HUES64 (cell line): ENCODE measurements around the gene SHB.

Experiments
- H3K27ac ChIP-seq: 2 replicates; pipeline ENCODE4 v1.7.0; 2013; ENCODE audit warnings: low read depth, low read length, inconsistent platforms
- H3K27me3 ChIP-seq: 2 replicates; pipeline ENCODE4 v1.6.1; 2013; ENCODE audit warnings: mild to moderate bottlenecking, low read length; ENCODE audit not compliant: insufficient read depth
- H3K36me3 ChIP-seq: 2 replicates; pipeline ENCODE4 v1.6.1; 2013; ENCODE audit warnings: mild to moderate bottlenecking, low read length; ENCODE audit not compliant: insufficient read depth
- H3K4me1 ChIP-seq: 2 replicates; pipeline ENCODE4 v1.6.1; 2013; ENCODE audit warnings: mild to moderate bottlenecking, low read length, moderate library complexity; ENCODE audit not compliant: insufficient read depth
- H3K4me3 ChIP-seq: 2 replicates; pipeline ENCODE4 v1.5.1; 2013; ENCODE audit warnings: mild to moderate bottlenecking, low read length, moderate library complexity
- H3K9ac ChIP-seq: 2 replicates; pipeline ENCODE4 v1.6.1; 2013; ENCODE audit warnings: mild to moderate bottlenecking, low read depth, low read length
- H3K9me3 ChIP-seq: 2 replicates; pipeline ENCODE4 v1.6.1; 2013; ENCODE audit warnings: low read depth, low read length; ENCODE audit not compliant: insufficient read depth
- WGBS: fragments of 150-250, 120-280 bp; methylation state at CpG from one replicate; pipeline ENCODE4 v1.1.7; 2013; ENCODE audit warnings: missing lambda C conversion rate; 5-methylcytosine and 5-hydroxymethylcytosine counted together

Gene SHB

DNA sequence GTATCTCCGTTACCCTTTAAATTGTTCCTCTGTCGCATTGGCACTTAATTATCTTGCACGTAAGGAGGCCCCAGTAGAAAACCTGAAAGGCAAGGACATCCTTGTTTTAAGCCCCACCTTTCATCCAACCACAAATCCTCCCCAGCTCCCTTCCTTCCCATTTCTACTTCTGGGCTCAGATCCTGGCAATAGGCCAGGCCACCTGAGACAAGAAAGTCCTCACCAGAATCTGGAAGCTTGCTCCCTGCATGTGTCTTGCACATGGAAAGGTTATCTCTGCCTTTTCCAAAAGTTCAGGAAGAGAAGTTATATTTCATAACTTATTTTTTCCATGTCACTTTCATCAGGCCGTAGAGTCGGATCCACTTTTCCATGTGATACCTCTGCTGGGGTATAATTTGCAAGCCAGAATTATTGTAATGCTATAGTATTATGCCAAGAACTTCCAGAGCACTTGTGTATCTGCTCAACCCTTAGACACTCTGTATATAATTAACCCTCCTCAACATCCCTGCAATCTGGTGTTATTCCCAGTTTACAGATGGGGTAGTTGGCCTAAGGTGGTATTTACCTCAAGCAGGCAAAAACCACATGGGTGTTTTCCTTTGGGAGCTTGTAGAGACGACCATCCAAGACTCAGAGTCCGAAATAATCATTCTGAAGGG, 2.6 kb upstream of the SHB start:
- Histone ChIP-seq H3K27ac (no peak overlapping the region), H3K9ac (no peak overlapping the region), H3K4me3 (no peak overlapping the region), H3K27me3 (peaks cover 15% of the 10 kb centered on the region), H3K36me3 (no peaks in the 10 kb centered on the region), H3K9me3 (no peaks in the 10 kb centered on the region), H3K4me1 (0 out of 2 replicates have a peak, but pooled peaks cover 2% of the 10 kb centered on the region)
- WGBS, result 92% methylated on average over 5 of the region's 7 CpGs

DNA sequence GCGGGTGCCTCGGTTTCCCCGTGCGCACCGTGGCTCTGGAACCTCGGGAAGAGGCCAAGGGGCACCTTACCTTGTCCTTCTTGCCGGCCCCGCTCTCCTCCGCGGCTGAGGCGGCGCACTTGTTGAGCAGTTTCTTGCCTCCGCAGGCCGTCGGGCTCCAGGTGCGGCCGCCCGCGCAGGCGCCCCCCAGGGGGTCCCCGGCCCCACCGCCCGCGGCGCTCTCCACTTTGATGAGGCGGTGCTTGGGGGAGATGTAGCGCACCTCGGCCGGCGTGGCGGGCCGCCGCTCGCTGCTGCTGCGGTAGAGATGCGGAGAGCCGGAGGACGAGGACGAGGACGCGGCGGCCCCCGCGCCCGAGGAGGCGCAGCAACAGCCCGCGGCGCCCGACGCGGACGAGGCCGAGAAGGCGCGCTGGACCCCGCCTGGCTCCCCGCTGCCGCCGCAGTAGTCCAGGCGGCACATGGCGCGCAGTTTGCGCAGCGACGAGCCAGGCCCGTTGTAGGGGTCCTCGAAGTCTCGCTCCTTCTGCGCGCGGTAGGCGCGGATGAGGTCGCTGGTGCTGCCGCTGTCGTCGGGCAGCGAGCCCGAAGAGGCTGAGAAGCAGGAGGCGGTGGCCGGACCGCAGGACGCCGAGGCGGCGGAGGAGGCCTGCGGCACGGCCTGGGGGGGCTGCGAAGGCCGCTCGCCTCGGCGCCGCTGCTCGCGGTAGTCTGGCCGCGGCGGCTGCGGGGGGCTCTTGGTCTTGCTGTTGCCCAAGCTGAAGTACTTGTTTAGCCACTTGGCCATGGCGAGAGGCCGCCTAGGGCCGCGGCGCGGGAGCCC, 957 bp downstream of the SHB start:
- peak overlapping the region; percentile 70 for H3K9ac ChIP-seq
- WGBS, result under 1% methylated on average over 107 of the region's 107 CpGs

DNA sequence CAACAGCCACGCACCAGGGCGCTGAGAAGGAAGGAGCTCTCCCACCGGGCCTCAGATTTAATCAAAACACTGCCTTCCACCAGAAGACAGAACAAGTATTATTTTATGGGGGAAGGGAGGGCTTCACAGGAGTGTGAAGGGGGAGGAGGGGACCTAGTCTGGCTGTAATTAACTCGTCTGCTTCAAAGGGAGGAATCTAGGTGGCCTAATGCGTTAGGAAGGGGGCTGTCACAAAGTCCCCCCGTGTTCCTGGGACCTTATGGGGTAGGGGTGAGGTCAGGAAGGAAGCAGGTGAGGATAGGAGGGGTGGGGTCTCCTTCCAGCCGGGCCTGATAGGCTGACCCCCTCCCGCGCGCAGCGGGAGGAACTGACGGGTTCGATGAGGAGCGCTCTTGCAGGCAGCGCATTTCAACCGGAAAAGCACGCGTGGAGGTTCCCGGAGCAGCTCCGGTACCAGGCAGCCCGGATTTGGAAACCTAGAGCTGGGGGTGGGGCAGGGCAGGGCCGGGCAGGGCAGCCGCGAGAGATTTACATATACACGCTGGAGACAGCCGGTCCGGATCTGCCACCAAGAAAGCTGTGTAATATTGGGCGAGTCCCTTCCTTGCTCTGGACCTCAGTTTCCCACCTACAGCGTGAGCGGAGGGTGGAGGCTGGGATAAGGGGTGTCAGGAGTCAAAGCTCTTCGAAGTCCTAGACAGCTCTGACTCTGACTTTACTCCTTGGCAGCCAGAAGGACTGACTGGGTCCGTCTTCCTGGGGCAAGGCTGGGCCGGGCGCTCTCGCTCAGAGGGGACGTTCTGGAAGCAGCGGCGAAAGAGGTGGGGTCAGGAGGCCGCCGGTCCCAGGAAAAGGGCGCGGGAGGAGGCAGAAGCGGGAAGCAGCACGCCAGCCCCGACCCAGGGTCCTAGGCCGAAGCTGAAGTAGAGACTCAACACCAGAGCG, 1.8 kb downstream of the SHB start:
- H3K27ac ChIP-seq, result no peak overlapping the region
- peaks cover 34% of the 10 kb centered on the region for H3K4me1 ChIP-seq
- peak overlapping the region; percentile 88 for H3K4me3 ChIP-seq
- H3K27me3 ChIP-seq, result peaks cover 15% of the 10 kb centered on the region
- H3K9me3 ChIP-seq, result no peaks in the 10 kb centered on the region
- H3K36me3 ChIP-seq, result no peaks in the 10 kb centered on the region
- WGBS, result under 1% methylated on average over 44 of the region's 47 CpGs
- H3K9ac ChIP-seq, result peak overlapping the region; percentile 70; the same call in 1 of the 2 replicates

More for the DNA sequence above, 957 bp downstream of the SHB start:
- Histone ChIP-seq H3K4me3 (peak overlapping the region; percentile 88), H3K27ac (no peak overlapping the region), H3K4me1 (peaks cover 26% of the 10 kb centered on the region), H3K36me3 (no peaks in the 10 kb centered on the region), H3K27me3 (peaks cover 15% of the 10 kb centered on the region), H3K9me3 (no peaks in the 10 kb centered on the region)

DNA sequence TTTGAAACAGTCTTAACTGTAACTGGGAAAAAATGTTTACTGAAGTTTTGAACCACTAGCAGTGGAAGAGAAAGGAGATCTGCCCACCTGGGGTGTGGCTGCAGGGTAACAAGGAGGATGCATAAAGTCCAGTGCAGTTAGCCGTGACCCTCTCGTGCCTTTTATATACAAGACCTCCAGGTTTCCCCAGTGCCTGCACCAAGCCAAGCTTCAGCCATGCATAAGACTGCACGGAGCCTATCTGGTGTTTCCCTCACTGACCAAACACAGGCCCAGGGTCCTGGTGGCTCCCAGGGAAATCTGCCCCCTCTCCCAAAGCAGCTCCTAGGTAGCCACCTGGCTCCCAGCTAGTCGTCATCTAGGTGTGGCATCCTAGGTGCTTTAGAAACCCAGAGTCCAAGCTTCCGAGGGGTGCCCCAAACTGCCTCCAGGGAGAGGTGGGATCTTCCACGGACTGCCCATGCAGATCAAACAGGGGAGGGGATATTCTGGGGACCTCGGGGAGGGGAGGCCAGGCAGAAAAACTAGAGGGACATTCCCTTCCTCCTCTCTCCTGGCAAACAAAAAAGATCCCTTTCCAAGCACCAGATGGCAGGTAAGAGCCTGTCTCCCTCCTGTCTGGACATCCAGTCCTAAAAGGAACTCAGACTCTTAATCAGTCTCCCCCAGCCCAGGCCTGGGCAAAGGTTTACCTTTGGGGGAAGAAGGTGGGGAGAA, 2.7 kb downstream of the SHB start:
- peaks cover 15% of the 10 kb centered on the region for H3K27me3 ChIP-seq
- 60% methylated on average over 6 of the region's 7 CpGs for WGBS
- H3K4me1 ChIP-seq, result peaks cover 34% of the 10 kb centered on the region
- H3K36me3 ChIP-seq, result no peaks in the 10 kb centered on the region
- peak overlapping the region; percentile 88 for H3K4me3 ChIP-seq
- H3K9me3 ChIP-seq, result no peaks in the 10 kb centered on the region
- H3K9ac ChIP-seq, result no peak overlapping the region
- H3K27ac ChIP-seq, result no peak overlapping the region

DNA sequence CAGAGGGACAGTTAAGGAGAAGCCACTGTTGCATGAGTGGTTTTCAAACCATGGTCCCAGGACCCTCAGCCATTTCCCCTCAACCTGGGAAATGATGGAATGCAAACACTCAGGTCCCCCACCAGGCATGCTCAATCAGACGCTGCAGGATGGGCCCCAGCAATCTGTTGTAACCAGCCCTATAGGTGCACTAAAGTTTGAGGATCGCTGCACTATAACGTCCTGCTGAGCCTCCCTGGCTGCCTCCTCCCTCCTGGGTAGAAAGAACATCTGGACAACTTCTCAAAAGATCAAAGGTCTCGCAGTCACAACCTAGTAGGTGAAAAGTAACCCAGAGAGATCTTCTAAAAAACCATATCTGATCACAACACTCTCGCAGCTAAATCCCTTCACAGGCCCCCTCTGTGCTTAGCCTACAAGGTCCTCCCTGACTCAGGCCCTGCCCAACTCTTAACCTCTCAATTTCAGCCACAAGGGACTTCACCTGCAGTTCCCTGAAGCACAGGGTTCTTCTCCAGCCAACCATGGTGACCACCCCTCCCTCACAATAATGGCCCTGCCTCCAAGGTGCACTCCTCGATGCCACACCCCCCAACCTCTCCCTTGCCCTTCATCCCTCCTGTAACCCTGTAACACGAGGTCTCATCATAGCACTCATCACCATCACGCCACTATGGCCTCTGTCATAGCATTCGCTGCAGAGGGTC, 3.5 kb downstream of the SHB start:
- H3K4me3 ChIP-seq, result peak overlapping the region; percentile 88; the same call in 1 of the 2 replicates
- WGBS, result 71% methylated on average over 9 of the region's 9 CpGs
- no peaks in the 10 kb centered on the region for H3K9me3 ChIP-seq
- no peak overlapping the region for H3K27ac ChIP-seq
- peaks cover under 1% of the 10 kb centered on the region; the same call in 1 of the 2 replicates for H3K36me3 ChIP-seq
- H3K9ac ChIP-seq, result no peak overlapping the region
- peaks cover 15% of the 10 kb centered on the region for H3K27me3 ChIP-seq
- H3K4me1 ChIP-seq, result peaks cover 34% of the 10 kb centered on the region

DNA sequence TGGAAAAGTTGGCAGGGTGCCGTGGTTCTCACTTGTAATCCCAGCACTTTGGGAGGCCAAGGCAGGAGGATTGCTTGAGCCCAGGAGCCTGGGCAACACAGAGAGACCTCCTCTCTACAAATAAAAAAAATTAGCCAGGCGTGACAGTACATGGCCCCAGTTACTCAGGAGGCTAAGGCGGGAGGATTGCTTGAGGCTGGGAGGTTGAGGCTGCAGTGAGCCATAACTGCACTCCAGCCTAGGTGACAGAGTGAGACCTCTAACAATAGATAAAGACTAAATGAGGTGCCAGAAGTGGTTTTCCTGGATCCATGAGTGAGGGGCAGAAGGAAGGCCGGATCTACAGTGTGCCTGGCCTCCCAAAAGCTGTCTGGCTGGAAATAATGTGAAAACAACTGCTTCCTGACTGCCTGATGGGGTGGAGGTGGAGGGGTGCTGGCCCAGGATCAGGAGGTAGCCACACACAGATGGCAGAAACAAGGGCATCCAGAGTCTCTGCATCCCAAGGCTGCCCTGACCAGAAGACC, 4.1 kb downstream of the SHB start:
- Histone ChIP-seq H3K36me3 (peaks cover 3% of the 10 kb centered on the region; the same call in 1 of the 2 replicates), H3K27me3 (peaks cover 15% of the 10 kb centered on the region), H3K4me3 (no peak overlapping the region), H3K9me3 (no peaks in the 10 kb centered on the region), H3K9ac (no peak overlapping the region), H3K4me1 (peaks cover 34% of the 10 kb centered on the region), H3K27ac (no peak overlapping the region)
- 91% methylated on average over 4 of the region's 4 CpGs for WGBS

DNA sequence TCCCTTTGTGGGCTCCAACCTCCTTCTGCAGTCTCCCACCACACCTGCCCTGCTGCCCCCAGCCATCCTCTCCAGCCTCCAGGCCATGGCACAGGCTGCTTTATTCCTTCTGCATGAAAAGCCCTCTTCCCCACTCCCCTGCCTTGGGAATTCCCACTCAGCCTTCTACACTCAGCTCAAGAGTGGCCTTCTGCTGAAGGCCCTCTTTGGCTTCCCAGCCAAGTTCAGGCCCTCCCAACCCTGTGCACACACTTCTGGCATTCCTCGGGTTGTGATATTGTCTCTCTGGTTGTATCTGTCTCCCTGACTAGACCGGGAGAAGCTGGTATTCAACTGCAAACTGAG, 5.7 kb downstream of the SHB start:
- H3K9ac ChIP-seq, result no peak overlapping the region
- WGBS, result 88% methylated on average over 2 of the region's 2 CpGs
- peaks cover 37% of the 10 kb centered on the region for H3K4me1 ChIP-seq
- H3K4me3 ChIP-seq, result no peak overlapping the region
- no peaks in the 10 kb centered on the region for H3K9me3 ChIP-seq
- H3K36me3 ChIP-seq, result peaks cover 3% of the 10 kb centered on the region; the same call in 1 of the 2 replicates
- H3K27ac ChIP-seq, result no peak overlapping the region
- H3K27me3 ChIP-seq, result peaks cover 14% of the 10 kb centered on the region

DNA sequence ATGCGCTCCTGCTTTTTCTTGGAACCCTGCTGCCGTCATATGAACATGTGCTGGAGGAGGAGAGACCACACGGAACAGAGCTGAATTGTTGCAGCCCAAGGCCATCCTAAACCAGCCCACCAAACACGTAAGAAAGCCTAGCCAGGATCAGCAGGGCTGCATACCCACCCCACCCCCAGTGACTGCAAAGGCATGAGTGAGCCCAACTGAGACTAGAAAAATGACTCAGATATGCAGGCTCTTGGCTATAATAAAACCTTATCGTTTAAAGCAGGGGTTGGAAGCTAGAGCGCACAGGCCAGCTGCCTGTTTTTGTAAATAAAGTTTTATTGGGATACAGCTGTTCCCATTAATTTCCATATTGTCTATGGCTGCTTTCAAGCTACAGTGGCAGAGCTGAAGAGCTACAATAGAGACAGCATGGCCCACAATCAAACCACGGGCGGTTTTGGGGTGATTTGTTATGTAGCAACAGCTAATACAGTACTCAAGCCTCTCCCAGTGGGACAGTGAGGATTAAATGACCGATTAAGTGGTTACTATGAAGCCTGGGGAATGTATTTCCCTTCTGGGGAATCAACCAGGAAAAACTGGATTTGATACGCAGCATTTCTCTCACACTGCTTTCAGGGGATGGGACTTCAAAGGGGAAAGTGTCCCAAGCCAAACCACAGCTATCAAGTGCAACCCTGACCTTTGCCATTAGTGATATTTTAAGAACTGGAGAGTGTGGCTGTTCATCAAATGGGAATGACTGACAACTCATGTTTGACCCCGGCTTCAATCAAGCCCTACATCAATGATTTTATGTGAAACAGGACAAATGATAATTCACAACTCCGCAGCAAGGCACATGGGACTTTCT, 6.3 kb downstream of the SHB start:
- H3K27ac ChIP-seq, result no peak overlapping the region
- 85% methylated on average over 12 of the region's 12 CpGs for WGBS
- peaks cover 43% of the 10 kb centered on the region for H3K4me1 ChIP-seq
- no peak overlapping the region for H3K9ac ChIP-seq
- H3K27me3 ChIP-seq, result peaks cover 8% of the 10 kb centered on the region
- H3K9me3 ChIP-seq, result no peaks in the 10 kb centered on the region
- H3K36me3 ChIP-seq, result peaks cover 3% of the 10 kb centered on the region; the same call in 1 of the 2 replicates
- no peak overlapping the region for H3K4me3 ChIP-seq

DNA sequence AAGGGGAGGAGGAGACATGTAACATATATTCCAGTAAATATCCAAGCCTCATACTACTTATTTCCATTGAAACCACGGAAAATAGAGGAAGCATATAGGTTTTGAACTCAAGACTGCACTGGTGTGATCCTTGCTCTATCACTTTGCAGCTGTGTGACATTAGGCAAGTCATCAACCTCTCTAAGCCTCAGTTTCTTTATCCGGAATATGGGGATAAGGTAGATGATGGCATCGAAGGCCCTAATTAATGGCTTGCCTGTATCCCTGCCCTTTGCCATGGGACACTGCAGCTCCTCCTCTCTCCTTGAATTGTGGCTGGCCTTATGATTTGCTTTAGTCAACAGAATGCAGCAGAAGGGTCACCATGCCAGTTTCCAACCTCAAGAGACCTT, 6.9 kb downstream of the SHB start:
- peaks cover 3% of the 10 kb centered on the region; the same call in 1 of the 2 replicates for H3K36me3 ChIP-seq
- H3K4me3 ChIP-seq, result no peak overlapping the region
- peaks cover 49% of the 10 kb centered on the region for H3K4me1 ChIP-seq
- 96% methylated on average over 3 of the region's 3 CpGs for WGBS
- H3K9ac ChIP-seq, result no peak overlapping the region
- no peak overlapping the region for H3K27ac ChIP-seq
- no peaks in the 10 kb centered on the region for H3K9me3 ChIP-seq
- H3K27me3 ChIP-seq, result peaks cover 1% of the 10 kb centered on the region; the same call in 1 of the 2 replicates
